Liver (tissue), 9 donors: ENCODE measurements around the gene ASIC5. TPM values are rescaled to one million over a fixed set of nuclear protein-coding genes. Genes with fewer than 3 reads are reported as not detected.

Source experiments
- DNase-seq: peaks from one replicate; pipeline ENCODE4 v3.0.0-alpha.2; 2017; ENCODE audit warnings: low spot score
- H3K27ac ChIP-seq, 2 donors: one replicate each; pipeline ENCODE4 v1.7.0; 2013; ENCODE audit warnings: inconsistent platforms in 2 of 2, low read length in 2 of 2, control low read depth in 1 of 2, low read depth in 1 of 2, mild to moderate bottlenecking in 1 of 2
- H3K27me3 ChIP-seq, 4 donors: one replicate each; pipeline versions ENCODE4 v1.6.1 to v1.7.0; 2013; ENCODE audit warnings: low read length in 3 of 4, inconsistent platforms in 1 of 4, mild to moderate bottlenecking in 1 of 4, moderate library complexity in 1 of 4; ENCODE audit not compliant: control insufficient read depth in 4 of 4, insufficient read depth in 4 of 4
- H3K36me3 ChIP-seq, 4 donors: one replicate each; pipeline versions ENCODE4 v1.6.1 to v1.7.0; 2013; ENCODE audit warnings: low read length in 3 of 4, mild to moderate bottlenecking in 3 of 4, low read depth in 1 of 4, moderate library complexity in 1 of 4; ENCODE audit not compliant: control insufficient read depth in 4 of 4, insufficient read depth in 3 of 4
- H3K4me1 ChIP-seq, 4 donors: one replicate each; pipeline versions ENCODE4 v1.6.1 to v1.7.0; 2013; ENCODE audit warnings: low read length in 3 of 4, mild to moderate bottlenecking in 3 of 4, moderate library complexity in 1 of 4; ENCODE audit not compliant: control insufficient read depth in 4 of 4, insufficient read depth in 4 of 4
- H3K4me3 ChIP-seq, 3 donors: one replicate each; pipeline versions ENCODE4 v1.6.1 to v1.7.0; 2013; ENCODE audit warnings: low read length in 3 of 3, control low read depth in 1 of 3, low read depth in 1 of 3, mild to moderate bottlenecking in 1 of 3
- H3K9ac ChIP-seq, 2 donors: one replicate each; pipeline ENCODE4 v1.7.0; 2013; ENCODE audit warnings: low read length in 2 of 2, mild to moderate bottlenecking in 2 of 2, moderate library complexity in 2 of 2, control low read depth in 1 of 2, low read depth in 1 of 2
- H3K9me3 ChIP-seq, 4 donors: one replicate each; pipeline versions ENCODE4 v1.6.1 to v1.7.0; 2013; ENCODE audit warnings: low read length in 3 of 4; ENCODE audit not compliant: control insufficient read depth in 4 of 4
- ATF3 ChIP-seq: IDR thresholded peaks from 2 replicates; pipeline ENCODE4 v1.6.1; 2016; ENCODE audit warnings: antibody characterized with exemption
- EGR1 ChIP-seq, 2 donors: IDR thresholded peaks; 2 replicates each; pipeline ENCODE4 v1.6.1; 2016 to 2018; ENCODE audit warnings: antibody characterized with exemption in 2 of 2, low read depth in 2 of 2
- FOXA2 ChIP-seq: IDR thresholded peaks from 2 replicates; pipeline ENCODE4 v1.6.1; 2016; ENCODE audit warnings: antibody characterized with exemption
- HNF4A ChIP-seq, 2 donors: conservative IDR thresholded peaks; 2 replicates each; pipeline ENCODE4 v1.6.1; 2016; ENCODE audit warnings: antibody characterized with exemption in 2 of 2, mild to moderate bottlenecking in 2 of 2
- JUND ChIP-seq, 2 donors: IDR thresholded peaks; 2 replicates each; pipeline ENCODE4 v1.6.1; 2016; ENCODE audit warnings: antibody characterized with exemption in 2 of 2
- NR2F2 ChIP-seq: IDR thresholded peaks from 2 replicates; pipeline ENCODE4 v1.6.1; 2016; ENCODE audit warnings: antibody characterized with exemption
- RXRA ChIP-seq, 2 donors: IDR thresholded peaks; 2 replicates each; pipeline ENCODE4 v1.6.1; 2017 to 2018; ENCODE audit warnings: antibody characterized with exemption in 2 of 2, mild to moderate bottlenecking in 1 of 2
- TAF1 ChIP-seq: conservative IDR thresholded peaks from 2 replicates; pipeline ENCODE4 v1.6.1; 2016; ENCODE audit warnings: antibody characterized with exemption, mild to moderate bottlenecking
- YY1 ChIP-seq: IDR thresholded peaks from 2 replicates; pipeline ENCODE4 v1.6.1; 2016; ENCODE audit warnings: antibody characterized with exemption, mild to moderate bottlenecking
- ZBTB33 ChIP-seq: IDR thresholded peaks from 2 replicates; pipeline ENCODE4 v1.6.1; 2016; ENCODE audit warnings: antibody characterized with exemption
- WGBS: extraction: QIAGEN DNeasy Blood & Tissue Kit; methylation state at CpG from one replicate; pipeline ENCODE4 v1.1.7; 2013; 5-methylcytosine and 5-hydroxymethylcytosine counted together
- polyA plus RNA-seq, 2 donors: library from polyadenylated mRNA; stranded (reverse) in 1 of 2; unstranded in 1 of 2; fragments of 200-250 nt in 1 of 2; fragments of >200 nt in 1 of 2; fragmentation: Nextera tagmentation in 1 of 2; extraction: Ambion mirVana in 1 of 2; gene quantifications; one replicate each; pipeline versions ENCODE4 v1.2.1 to v1.2.3, GENCODE V29; 2013 to 2015
- total RNA-seq, 2 donors: library from RNA; depleted of rRNA; stranded (reverse); fragments of >200 nt; gene quantifications; one replicate each; pipeline ENCODE4 v1.2.3, GENCODE V29; 2014
- TF ChIP-seq, protein P1 (sequence below): IDR thresholded peaks from 2 replicates; pipeline ENCODE4 v1.6.1; 2016; ENCODE audit warnings: antibody characterized with exemption, mild to moderate bottlenecking
- TF ChIP-seq, protein P2 (sequence below): fragments of 150-350 bp; IDR thresholded peaks from 2 replicates; pipeline ENCODE4 v1.5.1; 2017; ENCODE audit warnings: improper control_type of control experiment, low read depth, low read length; ENCODE audit not compliant: missing input control
- donor health status: healthy.
- donor health status: healthy.
- donor health status: healthy.
- donor health status: healthy.
- donor health status: healthy.

The ASIC5 gene
- total and polyA plus RNA-seq, 4 donors: not detected

DNA sequence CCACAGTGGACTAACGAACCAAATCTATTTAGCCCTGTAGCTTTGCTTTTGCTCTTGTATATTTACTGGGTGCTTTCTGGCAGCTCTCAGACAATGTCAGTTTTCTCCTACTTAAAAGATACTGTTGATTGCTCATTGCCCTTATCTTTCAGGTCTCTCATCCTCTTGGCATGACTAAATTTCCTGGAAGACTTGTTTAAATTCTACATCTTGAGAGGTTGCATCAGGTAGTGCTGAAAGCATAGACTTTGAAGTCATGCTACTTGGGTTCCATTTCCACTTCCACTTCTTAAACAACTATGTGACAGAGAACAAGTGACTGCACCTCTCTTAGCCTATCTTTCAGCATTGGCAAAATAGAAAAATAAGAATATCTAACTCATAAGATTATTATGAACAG, 45.8 kb upstream of the ASIC5 start:
- no peak overlapping the region for H3K27ac ChIP-seq

GRCh38 chr4:155909615-155910226, 43.6 kb upstream of the ASIC5 start:
- peak overlapping the region in 1 of 2 donors; percentile 11 for H3K27ac ChIP-seq
- DNase-seq: no peak
- 77% methylated on average over 3 of the region's 3 CpGs for WGBS
- TF ChIP-seq EGR1 (IDR thresholded peaks at IDR 0.05; ENCODE audit: low read depth in 2 of 2) (no peak), HNF4A (conservative IDR thresholded peaks at IDR 0.05) (no peak), NR2F2 (no peak), TAF1 (no peak), ZBTB33 (no peak), JUND (IDR thresholded peaks at IDR 0.05) (no peak)
- TF ChIP-seq, protein P1, sequence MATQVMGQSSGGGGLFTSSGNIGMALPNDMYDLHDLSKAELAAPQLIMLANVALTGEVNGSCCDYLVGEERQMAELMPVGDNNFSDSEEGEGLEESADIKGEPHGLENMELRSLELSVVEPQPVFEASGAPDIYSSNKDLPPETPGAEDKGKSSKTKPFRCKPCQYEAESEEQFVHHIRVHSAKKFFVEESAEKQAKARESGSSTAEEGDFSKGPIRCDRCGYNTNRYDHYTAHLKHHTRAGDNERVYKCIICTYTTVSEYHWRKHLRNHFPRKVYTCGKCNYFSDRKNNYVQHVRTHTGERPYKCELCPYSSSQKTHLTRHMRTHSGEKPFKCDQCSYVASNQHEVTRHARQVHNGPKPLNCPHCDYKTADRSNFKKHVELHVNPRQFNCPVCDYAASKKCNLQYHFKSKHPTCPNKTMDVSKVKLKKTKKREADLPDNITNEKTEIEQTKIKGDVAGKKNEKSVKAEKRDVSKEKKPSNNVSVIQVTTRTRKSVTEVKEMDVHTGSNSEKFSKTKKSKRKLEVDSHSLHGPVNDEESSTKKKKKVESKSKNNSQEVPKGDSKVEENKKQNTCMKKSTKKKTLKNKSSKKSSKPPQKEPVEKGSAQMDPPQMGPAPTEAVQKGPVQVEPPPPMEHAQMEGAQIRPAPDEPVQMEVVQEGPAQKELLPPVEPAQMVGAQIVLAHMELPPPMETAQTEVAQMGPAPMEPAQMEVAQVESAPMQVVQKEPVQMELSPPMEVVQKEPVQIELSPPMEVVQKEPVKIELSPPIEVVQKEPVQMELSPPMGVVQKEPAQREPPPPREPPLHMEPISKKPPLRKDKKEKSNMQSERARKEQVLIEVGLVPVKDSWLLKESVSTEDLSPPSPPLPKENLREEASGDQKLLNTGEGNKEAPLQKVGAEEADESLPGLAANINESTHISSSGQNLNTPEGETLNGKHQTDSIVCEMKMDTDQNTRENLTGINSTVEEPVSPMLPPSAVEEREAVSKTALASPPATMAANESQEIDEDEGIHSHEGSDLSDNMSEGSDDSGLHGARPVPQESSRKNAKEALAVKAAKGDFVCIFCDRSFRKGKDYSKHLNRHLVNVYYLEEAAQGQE: no peak
- TF ChIP-seq, protein P2, sequence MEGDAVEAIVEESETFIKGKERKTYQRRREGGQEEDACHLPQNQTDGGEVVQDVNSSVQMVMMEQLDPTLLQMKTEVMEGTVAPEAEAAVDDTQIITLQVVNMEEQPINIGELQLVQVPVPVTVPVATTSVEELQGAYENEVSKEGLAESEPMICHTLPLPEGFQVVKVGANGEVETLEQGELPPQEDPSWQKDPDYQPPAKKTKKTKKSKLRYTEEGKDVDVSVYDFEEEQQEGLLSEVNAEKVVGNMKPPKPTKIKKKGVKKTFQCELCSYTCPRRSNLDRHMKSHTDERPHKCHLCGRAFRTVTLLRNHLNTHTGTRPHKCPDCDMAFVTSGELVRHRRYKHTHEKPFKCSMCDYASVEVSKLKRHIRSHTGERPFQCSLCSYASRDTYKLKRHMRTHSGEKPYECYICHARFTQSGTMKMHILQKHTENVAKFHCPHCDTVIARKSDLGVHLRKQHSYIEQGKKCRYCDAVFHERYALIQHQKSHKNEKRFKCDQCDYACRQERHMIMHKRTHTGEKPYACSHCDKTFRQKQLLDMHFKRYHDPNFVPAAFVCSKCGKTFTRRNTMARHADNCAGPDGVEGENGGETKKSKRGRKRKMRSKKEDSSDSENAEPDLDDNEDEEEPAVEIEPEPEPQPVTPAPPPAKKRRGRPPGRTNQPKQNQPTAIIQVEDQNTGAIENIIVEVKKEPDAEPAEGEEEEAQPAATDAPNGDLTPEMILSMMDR: no peak

More for the DNA sequence above, 45.8 kb upstream of the ASIC5 start:
- no peaks in the 10 kb centered on the region for H3K27me3 ChIP-seq
- DNase-seq: no peak
- 74% methylated on average over 1 of the region's 1 CpG for WGBS
- peaks cover 0 to 51% (median 6%) of the 10 kb centered on the region in 4 donors for H3K4me1 ChIP-seq
- H3K9ac ChIP-seq: no peak overlapping the region
- no peaks in the 10 kb centered on the region for H3K9me3 ChIP-seq
- no peak overlapping the region for H3K4me3 ChIP-seq
- peaks cover 0 to 55% (median 42%) of the 10 kb centered on the region in 4 donors for H3K36me3 ChIP-seq
- TF ChIP-seq NR2F2: no peak
- no peak for TF ChIP-seq YY1
- TF ChIP-seq ZBTB33: no peak
- TF ChIP-seq, protein P1: no peak
- TF ChIP-seq EGR1 (IDR thresholded peaks at IDR 0.05; ENCODE audit: low read depth in 2 of 2): no peak
- TF ChIP-seq RXRA (IDR thresholded peaks at IDR 0.05): no peak
- TF ChIP-seq FOXA2: no peak
- TF ChIP-seq ATF3: no peak
- no peak for TF ChIP-seq JUND (IDR thresholded peaks at IDR 0.05)
- no peak for TF ChIP-seq HNF4A (conservative IDR thresholded peaks at IDR 0.05)
- no peak for TF ChIP-seq TAF1

More at GRCh38 chr4:155909615-155910226, 43.6 kb upstream of the ASIC5 start:
- Histone ChIP-seq H3K27me3 (no peaks in the 10 kb centered on the region), H3K4me1 (peaks cover 0 to 53% (median 7%) of the 10 kb centered on the region in 4 donors), H3K4me3 (no peak overlapping the region), H3K9ac (no peak overlapping the region), H3K9me3 (no peaks in the 10 kb centered on the region), H3K36me3 (peaks cover 0 to 41% (median 30%) of the 10 kb centered on the region in 4 donors)
